K562 (cell line): ENCODE data around the gene TP53BP2. TPM values are rescaled to one million over a fixed set of nuclear protein-coding genes. Genes with fewer than 3 reads are reported as not detected.

Source experiments
- ATAC-seq: fragments of 200-7000 bp; cut with Tn5 transposase; 3 replicates; pipeline ENCODE4 v1.9.1; 2020; ENCODE audit warnings: moderate library complexity
- BruUV-seq: library from RNA; stranded (reverse); fragments of 400-500 nt; replicated peaks from 2 replicates; lab custom pipeline; 2021; lab: Mats Ljungman, UMichigan
- CTCF ChIA-PET: fragments of 300-600 bp; formaldehyde crosslinking; extraction: SDS; loops from one replicate; lab custom pipeline; 2021; ENCODE audit warnings: low intra/inter-chr PET ratio; lab: Yijun Ruan, JAX
- POLR2A ChIA-PET: fragments of 300-600, 350-650 bp; sonication (Branson Sonifier 250); formaldehyde crosslinking; extraction: SDS; loops from one replicate; lab custom pipeline; 2021; ENCODE audit warnings: antibody characterized with exemption, inconsistent platforms; lab: Yijun Ruan, JAX
- DNase-seq, 4 experiments: peaks; one replicate each; pipeline versions ENCODE4 v3.0.0 to v3.0.0-alpha.2; 2011 to 2018; ENCODE audit warnings: low spot score in 3 of 4, mixed read lengths in 3 of 4; ENCODE audit errors: extremely low read depth in 1 of 4
- FAIRE-seq: peaks from 2 replicates; lab custom pipeline; 2011; peaks lifted over from hg19 to GRCh38; lab: Jason Lieb, UNC
- H2AFZ ChIP-seq: 2 replicates; pipeline ENCODE4 v1.6.0; 2011; ENCODE audit warnings: low read depth, low read length, control low read depth, inconsistent platforms
- H3K27ac ChIP-seq: fragments of 200-600 bp; 3 replicates; pipeline ENCODE4 v1.8.0; 2011; ENCODE audit warnings: low read depth, mild to moderate bottlenecking, control low read depth, inconsistent platforms, low read length, moderate library complexity, mixed read lengths; ENCODE audit errors: extremely low read depth
- H3K27me3 ChIP-seq, 2 experiments: fragments of 300-600 bp in 1 of 2; 2 replicates in 1 of 2; 3 replicates in 1 of 2; pipeline versions ENCODE4 v1.6.0 to v1.8.0; 2011; ENCODE audit warnings: inconsistent platforms in 2 of 2, low read length in 2 of 2, mild to moderate bottlenecking in 1 of 2, mixed read lengths in 1 of 2, moderate library complexity in 1 of 2; ENCODE audit not compliant: control insufficient read depth in 2 of 2, insufficient read depth in 2 of 2
- H3K36me3 ChIP-seq: fragments of 300-600 bp; 3 replicates; pipeline ENCODE4 v1.8.0; 2011; ENCODE audit warnings: mild to moderate bottlenecking, low read length, inconsistent platforms; ENCODE audit not compliant: control insufficient read depth, insufficient read depth
- H3K4me1 ChIP-seq, 2 experiments: fragments of 200-600 bp in 1 of 2; replicated peaks in 1 of 2; 2 replicates in 1 of 2; 3 replicates in 1 of 2; pipeline versions ENCODE4 v1.5.1 to v1.8.0; 2011; ENCODE audit warnings: inconsistent platforms in 2 of 2, low read length in 2 of 2, mild to moderate bottlenecking in 1 of 2, mixed read lengths in 1 of 2, moderate library complexity in 1 of 2; ENCODE audit not compliant: control insufficient read depth in 2 of 2, insufficient read depth in 2 of 2
- H3K4me2 ChIP-seq: 2 replicates; pipeline ENCODE4 v1.6.1; 2011; ENCODE audit warnings: low read length, control low read depth, inconsistent platforms, mixed read lengths; ENCODE audit not compliant: insufficient read depth
- H3K4me3 ChIP-seq: fragments of 200-600 bp; sonication (generic), shearing (Covaris generic); 2 replicates; pipeline ENCODE4 v1.5.1; 2016; ENCODE audit warnings: control low read depth, inconsistent platforms
- H3K79me2 ChIP-seq: fragments of 200-600 bp; 3 replicates; pipeline ENCODE4 v1.8.0; 2011; ENCODE audit warnings: low read length, inconsistent platforms; ENCODE audit not compliant: control insufficient read depth, insufficient read depth
- H3K9ac ChIP-seq, 2 experiments: 2 replicates each; pipeline versions ENCODE4 v1.6.0 to v1.6.1; 2011; ENCODE audit warnings: low read depth in 2 of 2, low read length in 2 of 2, control low read depth in 1 of 2, inconsistent platforms in 1 of 2, mild to moderate bottlenecking in 1 of 2, mixed read lengths in 1 of 2; ENCODE audit not compliant: insufficient read depth in 1 of 2
- H3K9me1 ChIP-seq: one replicate; pipeline ENCODE4 v1.6.0; 2011; ENCODE audit warnings: inconsistent platforms, mild to moderate bottlenecking, low read length, moderate library complexity; ENCODE audit not compliant: control insufficient read depth, insufficient read depth
- H3K9me3 ChIP-seq: replicated peaks from 2 replicates; pipeline ENCODE4 v1.5.1; 2011; ENCODE audit warnings: low read depth, low read length, inconsistent platforms; ENCODE audit not compliant: control insufficient read depth, insufficient read depth
- H4K20me1 ChIP-seq: replicated peaks from 2 replicates; pipeline ENCODE4 v1.6.1; 2011; ENCODE audit warnings: low read length, inconsistent platforms, mixed read lengths; ENCODE audit not compliant: control insufficient read depth, insufficient read depth
- ESRRB ChIP-seq: fragments of 250-450 bp; sonication (Bioruptor Pico); IDR thresholded peaks from 2 replicates; pipeline ENCODE4 v1.5.0; 2020; ENCODE audit warnings: mild to moderate bottlenecking, moderate library complexity, borderline replicate concordance
- FOXK1 ChIP-seq: sonication (generic); formaldehyde crosslinking; IDR thresholded peaks from 2 replicates; pipeline ENCODE4 v1.8.0; 2022; ENCODE audit warnings: missing genetic modification reagents, mild to moderate bottlenecking, borderline replicate concordance
- GATAD2A ChIP-seq: fragments of 450-650 bp; IDR thresholded peaks from 2 replicates; pipeline ENCODE4 v1.6.1; 2017
- HDAC3 ChIP-seq: fragments of 450-650 bp; IDR thresholded peaks from 2 replicates; pipeline ENCODE4 v1.6.1; 2018; ENCODE audit warnings: borderline replicate concordance, mild to moderate bottlenecking, moderate library complexity; ENCODE audit not compliant: partially characterized antibody
- HIVEP1 ChIP-seq: fragments of 250-450 bp; sonication (Bioruptor Pico); IDR thresholded peaks from 2 replicates; pipeline ENCODE4 v1.4.0; 2020; ENCODE audit warnings: mild to moderate bottlenecking
- HSF4 ChIP-seq: fragments of 250-450 bp; sonication (Bioruptor Pico); IDR thresholded peaks from 2 replicates; pipeline ENCODE4 v2.1.2; 2022; ENCODE audit warnings: mild to moderate bottlenecking, moderate library complexity, borderline replicate concordance
- SPI1 ChIP-seq: IDR thresholded peaks from 2 replicates; pipeline ENCODE4 v1.6.1; 2011; ENCODE audit warnings: low read depth, low read length, control low read depth, borderline replicate concordance
- SREBF2 ChIP-seq: sonication (generic); formaldehyde crosslinking; IDR thresholded peaks from 2 replicates; pipeline ENCODE4 v1.4.0; 2020; ENCODE audit warnings: mild to moderate bottlenecking, missing genetic modification reagents
- TCF7L2 ChIP-seq: fragments of 150-350 bp; IDR thresholded peaks from 2 replicates; pipeline ENCODE4 v1.6.1; 2016; ENCODE audit warnings: low read depth, mild to moderate bottlenecking, low read length, moderate library complexity
- TCFL5 ChIP-seq: fragments of 250-450 bp; sonication (Bioruptor Pico); conservative IDR thresholded peaks from 2 replicates; pipeline ENCODE4 v1.6.1; 2021; ENCODE audit warnings: mild to moderate bottlenecking, moderate library complexity, matching md5 sums
- TEAD1 ChIP-seq, 2 experiments: fragments of 450-650 bp in 1 of 2; sonication (generic) in 1 of 2; formaldehyde crosslinking; IDR thresholded peaks; 2 replicates each; pipeline versions ENCODE4 v1.4.0 to v1.8.0; 2020 to 2022; ENCODE audit warnings: mild to moderate bottlenecking in 2 of 2, missing genetic modification reagents in 1 of 2
- ZNF12 ChIP-seq: sonication (generic); formaldehyde crosslinking; IDR thresholded peaks from 2 replicates; pipeline ENCODE4 v1.4.0; 2020; ENCODE audit warnings: mild to moderate bottlenecking, missing genetic modification reagents
- ZNF282 ChIP-seq: sonication (generic); formaldehyde crosslinking; IDR thresholded peaks from 2 replicates; pipeline ENCODE4 v1.8.1; 2023; ENCODE audit warnings: missing genetic modification reagents
- ZNF583 ChIP-seq: fragments of 250-450 bp; sonication (Bioruptor Pico); IDR thresholded peaks from 2 replicates; pipeline ENCODE4 v1.4.0; 2020
- ZNF75A ChIP-seq: fragments of 450-650 bp; formaldehyde crosslinking; IDR thresholded peaks from 2 replicates; pipeline ENCODE4 v1.4.0; 2020; ENCODE audit warnings: mild to moderate bottlenecking
- WGBS: fragments of 100-300 bp; shearing (Covaris generic); methylation state at CpG from one replicate; pipeline ENCODE4 v1.1.6; 2016; ENCODE audit warnings: low coverage, mixed read lengths; ENCODE audit not compliant: insufficient coverage; ENCODE audit errors: missing lambda C conversion rate; 5-methylcytosine and 5-hydroxymethylcytosine counted together
- in situ Hi-C: fragments of 300-500 bp; cut with MboI; formaldehyde crosslinking; loops from 4 replicates; pipeline ENCODE4 v1.15.0; 2018; ENCODE audit warnings: inconsistent platforms, mixed read lengths
- intact Hi-C: fragments of 100-400 bp; cut with micrococcal nuclease; formaldehyde crosslinking; loops from 2 replicates; pipeline ENCODE4 v1.14.2; 2022
- polyA plus RNA-seq, 8 experiments: library from polyadenylated mRNA; depleted of rRNA in 4 of 8; stranded (reverse) in 5 of 8; unstranded in 3 of 8; fragments of >200 nt; fragmentation: Nextera tagmentation in 2 of 8; fragmentation: Illumina TruSeq in 1 of 8; extraction: Ambion mirVana in 2 of 8; extraction: Trizol in 1 of 8; gene quantifications; 2 replicates each; pipeline versions ENCODE4 v1.2.1 to v1.2.3, GENCODE V29; 2011 to 2014; ENCODE audit warnings: inconsistent platforms in 1 of 8, missing spikeins in 1 of 8
- total RNA-seq, 7 experiments: library from RNA; depleted of rRNA in 6 of 7; stranded (reverse); fragments of >200 nt in 6 of 7; fragmentation: Illumina TruSeq in 2 of 7; extraction: Trizol in 2 of 7; gene quantifications; 2 replicates each; pipeline versions ENCODE4 v1.2.1 to v1.2.3, GENCODE V29; 2011 to 2021; ENCODE audit warnings: low replicate concordance in 1 of 7
- TF ChIP-seq, protein P1 (sequence below): fragments of 250-450 bp; sonication (Bioruptor Pico); IDR thresholded peaks from 2 replicates; pipeline ENCODE4 v1.8.0; 2021; ENCODE audit warnings: moderate library complexity, mild to moderate bottlenecking, inconsistent platforms
- TF ChIP-seq, protein P2 (sequence below): fragments of 450-650 bp; formaldehyde crosslinking; IDR thresholded peaks from 2 replicates; pipeline ENCODE4 v1.4.0; 2022; ENCODE audit warnings: mild to moderate bottlenecking, moderate library complexity
- TF ChIP-seq, protein P3 (sequence below): sonication (generic); formaldehyde crosslinking; IDR thresholded peaks from 2 replicates; pipeline ENCODE4 v1.8.0; 2022; ENCODE audit warnings: mild to moderate bottlenecking, missing genetic modification reagents, borderline replicate concordance
- TF ChIP-seq, protein P4 (sequence below): fragments of 250-450 bp; sonication (Bioruptor Pico); IDR thresholded peaks from 2 replicates; pipeline ENCODE4 v1.8.0; 2022; ENCODE audit warnings: moderate library complexity, mild to moderate bottlenecking, inconsistent platforms

The TP53BP2 gene
- total and polyA plus RNA-seq, 9 of the 15 experiments (the other 6 are each of a cell fraction or from before 2014, with no cell fraction given) = 17.0 to 69.6 (median 40.1) TPM

DNA sequence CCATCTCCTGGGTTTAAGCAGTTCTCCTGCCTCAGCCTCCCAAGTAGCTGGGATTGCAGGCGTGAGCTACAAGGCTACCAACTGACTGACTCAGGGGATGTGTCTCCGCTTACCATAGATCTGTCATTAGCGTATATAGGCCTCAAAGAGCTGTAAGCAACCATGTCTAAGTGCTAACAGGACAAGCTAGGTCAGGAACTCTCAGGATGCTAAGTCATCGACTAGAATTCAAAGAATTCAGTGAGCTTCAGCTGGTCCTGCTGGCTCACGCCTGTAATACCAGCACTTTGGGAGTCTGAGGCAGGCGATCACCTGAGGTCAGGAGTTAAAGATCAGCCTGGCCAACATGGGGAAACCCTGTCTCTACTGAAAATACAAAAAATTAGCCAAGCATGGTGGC is 103.9 kb downstream of the TP53BP2 start:
- H4K20me1 ChIP-seq = no peaks in the 10 kb centered on the region
- no peaks in the 10 kb centered on the region for H3K79me2 ChIP-seq
- H3K27ac ChIP-seq = no peak overlapping the region
- intact Hi-C loops (no loop called here), in situ Hi-C loops (no loop called here)
- CTCF ChIA-PET = no interaction called here
- BruUV-seq = no TSS peak
- ATAC-seq = no peak
- peaks cover 44% of the 10 kb centered on the region; the same call in 2 of the 3 replicates for H3K36me3 ChIP-seq
- no peak for DNase-seq
- no peak overlapping the region for H3K9ac ChIP-seq
- FAIRE-seq = no peak
- TF ChIP-seq TCF7L2 (no peak), ESRRB (CRISPR knock-in tag) (no peak), ZNF75A (CRISPR knock-in tag) (no peak), SPI1 (no peak), ZNF583 (CRISPR knock-in tag) (no peak), TCFL5 (CRISPR knock-in tag) (no peak), ZNF12 (CRISPR knock-in tag) (no peak), HDAC3 (no peak), ZNF282 (no peak), GATAD2A (no peak), FOXK1 (no peak), SREBF2 (CRISPR knock-in tag) (no peak), TEAD1 (CRISPR knock-in tag; IDR thresholded peaks at IDR 0.05) (no peak), HSF4 (CRISPR knock-in tag) (no peak), HIVEP1 (CRISPR knock-in tag) (no peak)
- TF ChIP-seq, protein P1, sequence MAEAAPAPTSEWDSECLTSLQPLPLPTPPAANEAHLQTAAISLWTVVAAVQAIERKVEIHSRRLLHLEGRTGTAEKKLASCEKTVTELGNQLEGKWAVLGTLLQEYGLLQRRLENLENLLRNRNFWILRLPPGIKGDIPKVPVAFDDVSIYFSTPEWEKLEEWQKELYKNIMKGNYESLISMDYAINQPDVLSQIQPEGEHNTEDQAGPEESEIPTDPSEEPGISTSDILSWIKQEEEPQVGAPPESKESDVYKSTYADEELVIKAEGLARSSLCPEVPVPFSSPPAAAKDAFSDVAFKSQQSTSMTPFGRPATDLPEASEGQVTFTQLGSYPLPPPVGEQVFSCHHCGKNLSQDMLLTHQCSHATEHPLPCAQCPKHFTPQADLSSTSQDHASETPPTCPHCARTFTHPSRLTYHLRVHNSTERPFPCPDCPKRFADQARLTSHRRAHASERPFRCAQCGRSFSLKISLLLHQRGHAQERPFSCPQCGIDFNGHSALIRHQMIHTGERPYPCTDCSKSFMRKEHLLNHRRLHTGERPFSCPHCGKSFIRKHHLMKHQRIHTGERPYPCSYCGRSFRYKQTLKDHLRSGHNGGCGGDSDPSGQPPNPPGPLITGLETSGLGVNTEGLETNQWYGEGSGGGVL (CRISPR knock-in tag) = no peak
- TF ChIP-seq, protein P2, sequence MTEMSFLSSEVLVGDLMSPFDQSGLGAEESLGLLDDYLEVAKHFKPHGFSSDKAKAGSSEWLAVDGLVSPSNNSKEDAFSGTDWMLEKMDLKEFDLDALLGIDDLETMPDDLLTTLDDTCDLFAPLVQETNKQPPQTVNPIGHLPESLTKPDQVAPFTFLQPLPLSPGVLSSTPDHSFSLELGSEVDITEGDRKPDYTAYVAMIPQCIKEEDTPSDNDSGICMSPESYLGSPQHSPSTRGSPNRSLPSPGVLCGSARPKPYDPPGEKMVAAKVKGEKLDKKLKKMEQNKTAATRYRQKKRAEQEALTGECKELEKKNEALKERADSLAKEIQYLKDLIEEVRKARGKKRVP (CRISPR knock-in tag) = no peak
- TF ChIP-seq, protein P3, sequence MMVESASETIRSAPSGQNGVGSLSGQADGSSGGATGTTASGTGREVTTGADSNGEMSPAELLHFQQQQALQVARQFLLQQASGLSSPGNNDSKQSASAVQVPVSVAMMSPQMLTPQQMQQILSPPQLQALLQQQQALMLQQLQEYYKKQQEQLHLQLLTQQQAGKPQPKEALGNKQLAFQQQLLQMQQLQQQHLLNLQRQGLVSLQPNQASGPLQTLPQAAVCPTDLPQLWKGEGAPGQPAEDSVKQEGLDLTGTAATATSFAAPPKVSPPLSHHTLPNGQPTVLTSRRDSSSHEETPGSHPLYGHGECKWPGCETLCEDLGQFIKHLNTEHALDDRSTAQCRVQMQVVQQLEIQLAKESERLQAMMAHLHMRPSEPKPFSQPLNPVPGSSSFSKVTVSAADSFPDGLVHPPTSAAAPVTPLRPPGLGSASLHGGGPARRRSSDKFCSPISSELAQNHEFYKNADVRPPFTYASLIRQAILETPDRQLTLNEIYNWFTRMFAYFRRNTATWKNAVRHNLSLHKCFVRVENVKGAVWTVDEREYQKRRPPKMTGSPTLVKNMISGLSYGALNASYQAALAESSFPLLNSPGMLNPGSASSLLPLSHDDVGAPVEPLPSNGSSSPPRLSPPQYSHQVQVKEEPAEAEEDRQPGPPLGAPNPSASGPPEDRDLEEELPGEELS = no peak
- TF ChIP-seq, protein P4, sequence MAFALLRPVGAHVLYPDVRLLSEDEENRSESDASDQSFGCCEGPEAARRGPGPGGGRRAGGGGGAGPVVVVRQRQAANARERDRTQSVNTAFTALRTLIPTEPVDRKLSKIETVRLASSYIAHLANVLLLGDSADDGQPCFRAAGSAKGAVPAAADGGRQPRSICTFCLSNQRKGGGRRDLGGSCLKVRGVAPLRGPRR = no peak
- no peak overlapping the region for H3K4me2 ChIP-seq
- H3K4me3 ChIP-seq = no peak overlapping the region
- no peaks in the 10 kb centered on the region for H3K9me3 ChIP-seq
- 0 out of 5 replicates have a peak, but pooled peaks cover 0 to 3% of the 10 kb centered on the region in 2 experiments for H3K4me1 ChIP-seq
- H3K27me3 ChIP-seq = no peaks in the 10 kb centered on the region
- WGBS = 86% methylated on average over 6 of the region's 6 CpGs
- POLR2A ChIA-PET = interaction anchor here (1.2 to 2.1 kb wide), 3 partner anchors 10 to 25 kb away, joined by 4 to 10 read pairs (median 6); no protein-coding TSS in a partner anchor
- H3K9me1 ChIP-seq = no peaks in the 10 kb centered on the region
- no peak overlapping the region for H2AFZ ChIP-seq
